ENCODE results near the gene CAMTA1. TPM values are rescaled to one million over a fixed set of nuclear protein-coding genes. Genes with fewer than 3 reads are reported as not detected.

The CAMTA1 gene
- polyA plus RNA-seq, 1 donor (not counting 4 experiments of a cell fraction or from before 2014, with no cell fraction given) = 51.4 TPM

GRCh38 chr1:7580923-7581753 lies 795.9 kb downstream of the CAMTA1 start:
- Histone ChIP-seq H3K27ac (ENCODE audit: control insufficient read depth, insufficient read depth, low read length) (no peak overlapping the region), H2AFZ (ENCODE audit: control insufficient read depth, low read length) (no peak overlapping the region), H3K36me3 (ENCODE audit: control insufficient read depth in 2 of 2, extremely low read depth in 1 of 2, insufficient read depth in 2 of 2, low read length in 2 of 2) (no peaks in the 10 kb centered on the region), H3K79me2 (ENCODE audit: control insufficient read depth, insufficient read depth, low read length) (no peaks in the 10 kb centered on the region), H3K9me1 (ENCODE audit: control insufficient read depth, extremely low read depth, insufficient read depth, low read length) (no peaks in the 10 kb centered on the region), H3K27me3 (ENCODE audit: control insufficient read depth, extremely low read depth, insufficient read depth, low read length) (no peaks in the 10 kb centered on the region), H3K4me1 (ENCODE audit: control insufficient read depth, extremely low read depth, insufficient read depth, low read length) (no peaks in the 10 kb centered on the region), H3K9me3 (ENCODE audit: control insufficient read depth, low read depth, low read length) (no peaks in the 10 kb centered on the region), H4K20me1 (ENCODE audit: control insufficient read depth, extremely low read depth, insufficient read depth, low read length) (no peaks in the 10 kb centered on the region), H3K9ac (ENCODE audit: control insufficient read depth, extremely low read depth, insufficient read depth, low read length) (no peak overlapping the region), H3K4me2 (ENCODE audit: control insufficient read depth, extremely low read depth, insufficient read depth, low read depth, low read length) (no peak overlapping the region), H3K4me3 (ENCODE audit: control insufficient read depth in 2 of 3, extremely low read depth in 1 of 3, insufficient read depth in 2 of 3, low read depth in 1 of 3, low read length in 3 of 3) (no peak overlapping the region)
- dilution Hi-C loops (cut with MboI; ENCODE audit: extremely low pct_ligation_motif_present, low sequenced_read_pairs) = no loop called here
- DNase-seq (ENCODE audit: low read depth, low spot score) (no peak), FAIRE-seq (no peak)
- TF ChIP-seq EZH2 (IDR thresholded peaks at IDR 0.05; ENCODE audit: low read length) = no peak
- TF ChIP-seq, protein P1, sequence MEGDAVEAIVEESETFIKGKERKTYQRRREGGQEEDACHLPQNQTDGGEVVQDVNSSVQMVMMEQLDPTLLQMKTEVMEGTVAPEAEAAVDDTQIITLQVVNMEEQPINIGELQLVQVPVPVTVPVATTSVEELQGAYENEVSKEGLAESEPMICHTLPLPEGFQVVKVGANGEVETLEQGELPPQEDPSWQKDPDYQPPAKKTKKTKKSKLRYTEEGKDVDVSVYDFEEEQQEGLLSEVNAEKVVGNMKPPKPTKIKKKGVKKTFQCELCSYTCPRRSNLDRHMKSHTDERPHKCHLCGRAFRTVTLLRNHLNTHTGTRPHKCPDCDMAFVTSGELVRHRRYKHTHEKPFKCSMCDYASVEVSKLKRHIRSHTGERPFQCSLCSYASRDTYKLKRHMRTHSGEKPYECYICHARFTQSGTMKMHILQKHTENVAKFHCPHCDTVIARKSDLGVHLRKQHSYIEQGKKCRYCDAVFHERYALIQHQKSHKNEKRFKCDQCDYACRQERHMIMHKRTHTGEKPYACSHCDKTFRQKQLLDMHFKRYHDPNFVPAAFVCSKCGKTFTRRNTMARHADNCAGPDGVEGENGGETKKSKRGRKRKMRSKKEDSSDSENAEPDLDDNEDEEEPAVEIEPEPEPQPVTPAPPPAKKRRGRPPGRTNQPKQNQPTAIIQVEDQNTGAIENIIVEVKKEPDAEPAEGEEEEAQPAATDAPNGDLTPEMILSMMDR (optimal IDR thresholded peaks at IDR 0.05 in 1 of 3, IDR thresholded peaks at IDR 0.05 in 1 of 3, conservative IDR thresholded peaks at IDR 0.05 in 1 of 3; ENCODE audit: extremely low read depth in 1 of 3, insufficient read depth in 2 of 3, low read length in 3 of 3) = no peak

- Histone ChIP-seq H4K20me1 (ENCODE audit: control insufficient read depth, extremely low read depth, insufficient read depth, low read length) (no peaks in the 10 kb centered on the region), H3K4me1 (ENCODE audit: control insufficient read depth, extremely low read depth, insufficient read depth, low read length) (no peaks in the 10 kb centered on the region), H3K9ac (ENCODE audit: control insufficient read depth, extremely low read depth, insufficient read depth, low read length) (no peak overlapping the region), H3K36me3 (ENCODE audit: control insufficient read depth in 2 of 2, extremely low read depth in 1 of 2, insufficient read depth in 2 of 2, low read length in 2 of 2) (no peaks in the 10 kb centered on the region), H3K9me3 (ENCODE audit: control insufficient read depth, low read depth, low read length) (no peaks in the 10 kb centered on the region), H3K9me1 (ENCODE audit: control insufficient read depth, extremely low read depth, insufficient read depth, low read length) (no peaks in the 10 kb centered on the region), H3K4me3 (ENCODE audit: control insufficient read depth in 2 of 3, extremely low read depth in 1 of 3, insufficient read depth in 2 of 3, low read depth in 1 of 3, low read length in 3 of 3) (no peak overlapping the region), H3K79me2 (ENCODE audit: control insufficient read depth, insufficient read depth, low read length) (no peaks in the 10 kb centered on the region), H2AFZ (ENCODE audit: control insufficient read depth, low read length) (no peak overlapping the region), H3K27me3 (ENCODE audit: control insufficient read depth, extremely low read depth, insufficient read depth, low read length) (no peaks in the 10 kb centered on the region), H3K4me2 (ENCODE audit: control insufficient read depth, extremely low read depth, insufficient read depth, low read depth, low read length) (no peak overlapping the region), H3K27ac (ENCODE audit: control insufficient read depth, insufficient read depth, low read length) (no peak overlapping the region)
- FAIRE-seq (no peak), DNase-seq (ENCODE audit: low read depth, low spot score) (no peak)
- TF ChIP-seq EZH2 (IDR thresholded peaks at IDR 0.05; ENCODE audit: low read length) = no peak
- TF ChIP-seq, protein P1 (optimal IDR thresholded peaks at IDR 0.05 in 1 of 3, IDR thresholded peaks at IDR 0.05 in 1 of 3, conservative IDR thresholded peaks at IDR 0.05 in 1 of 3; ENCODE audit: extremely low read depth in 1 of 3, insufficient read depth in 2 of 3, low read length in 3 of 3) = no peak
- dilution Hi-C loops (cut with MboI; ENCODE audit: extremely low pct_ligation_motif_present, low sequenced_read_pairs) = no loop called here
Measured at GRCh38 chr1:7581754-7582459, 796.7 kb downstream of the CAMTA1 start.

Data from keratinocyte (primary cell).